ENCODE measurements around the gene AMIGO3. TPM values are rescaled to one million over a fixed set of nuclear protein-coding genes. Genes with fewer than 3 reads are reported as not detected.

AMIGO3 gene
- total and polyA plus RNA-seq, 2 of the 8 experiments (the other 6 are each of a cell fraction or from before 2014, with no cell fraction given), result 1.6 to 8.8 TPM

GRCh38 chr3:49701388-49702077 lies 18.0 kb downstream of the AMIGO3 start:
- Histone ChIP-seq H3K23me2 (ENCODE audit: low read depth, low read length) (no peaks in the 10 kb centered on the region), H2BK5ac (ENCODE audit: low read depth, low read length) (peak overlapping the region; percentile 35), H3K14ac (ENCODE audit: insufficient read length) (no peak overlapping the region), H4K20me1 (replicated peaks in 1 of 2; ENCODE audit: control insufficient read depth in 1 of 2, insufficient read depth in 2 of 2, low read length in 2 of 2) (peaks cover 8 to 15% of the 10 kb centered on the region in 2 experiments), H3K79me2 (ENCODE audit: control insufficient read depth in 1 of 2, insufficient read depth in 2 of 2, low read length in 2 of 2) (no peaks in the 10 kb centered on the region), H3K27me3 (replicated peaks in 1 of 4; ENCODE audit: control insufficient read depth in 3 of 4, extremely low read depth in 1 of 4, insufficient read depth in 3 of 4, low read length in 3 of 4) (no peaks in the 10 kb centered on the region), H3K56ac (replicated peaks; ENCODE audit: insufficient read length, low read depth, low read length) (no peak overlapping the region), H3K36me3 (ENCODE audit: control insufficient read depth in 2 of 4, insufficient read depth in 4 of 4, low read length in 3 of 4) (peaks cover 4 to 5% (median 5%) of the 10 kb centered on the region in 4 experiments; a peak in 5 of 8 replicates), H3K4me3 (ENCODE audit: extremely low read depth in 1 of 4, insufficient read depth in 2 of 4, low read depth in 3 of 4, low read length in 4 of 4) (no peak overlapping the region), H3K9ac (replicated peaks in 1 of 4; ENCODE audit: extremely low read depth in 1 of 4, low read depth in 3 of 4, low read length in 3 of 4) (0 out of 7 replicates have a peak overlapping the region, but pooled peaks of 1 of the 4 experiments have one; percentile 2), H3K23ac (ENCODE audit: insufficient read length) (no peak overlapping the region), H3K4me1 (replicated peaks in 1 of 4; ENCODE audit: control insufficient read depth in 3 of 4, insufficient read depth in 4 of 4, low read length in 3 of 4) (peaks cover 0 to 9% (median 5%) of the 10 kb centered on the region in 4 experiments; a peak in 5 of 7 replicates), H3K9me3 (ENCODE audit: insufficient read depth in 2 of 2, low read depth in 1 of 2, low read length in 1 of 2) (no peaks in the 10 kb centered on the region), H2BK15ac (ENCODE audit: low read length) (0 out of 2 replicates have a peak overlapping the region, but pooled peaks have one; percentile 1), H2AFZ (ENCODE audit: low read length) (no peak overlapping the region), H2BK120ac (replicated peaks; ENCODE audit: low read depth, low read length) (no peak overlapping the region), H4K91ac (replicated peaks; ENCODE audit: insufficient read length, low read length) (no peak overlapping the region), H4K8ac (ENCODE audit: extremely low read depth, insufficient read depth, low read length) (no peak overlapping the region), H2BK20ac (ENCODE audit: low read length) (no peak overlapping the region), H3K79me1 (ENCODE audit: low read depth, low read length) (no peaks in the 10 kb centered on the region), H3K4me2 (ENCODE audit: insufficient read depth in 1 of 2, low read depth in 2 of 2, low read length in 2 of 2) (no peak overlapping the region; a peak in 1 of 4 replicates), H2AK5ac (ENCODE audit: low read depth, low read length) (no peak overlapping the region), H3K27ac (ENCODE audit: low read depth, low read length) (no peak overlapping the region), H3K4ac (replicated peaks; ENCODE audit: insufficient read length, low read depth, low read length) (no peak overlapping the region), H3K18ac (ENCODE audit: extremely low read depth, low read length) (no peak overlapping the region; the same call in 1 of the 2 replicates), H4K5ac (ENCODE audit: insufficient read length, low read depth, low read length) (no peak overlapping the region), H2BK12ac (ENCODE audit: low read depth, low read length) (peak overlapping the region; percentile 75; the same call in 1 of the 2 replicates)
- peak in 1 of 2 experiments; percentile 86 for DNase-seq (ENCODE audit: low read depth in 1 of 2, low spot score in 2 of 2)
- CTCF ChIA-PET (ENCODE audit: partially characterized antibody), result interaction anchor here (0.5 to 9.7 kb wide), 65 partner anchors 10 to 563 kb away, joined by 3 to 127 read pairs (median 4); partner anchors contain the start of genes AMIGO3, INKA1, MST1 and MST1R
- POLR2A ChIA-PET (ENCODE audit: partially characterized antibody), result interaction anchor here (0.6 to 5.7 kb wide), 12 partner anchors 10 to 272 kb away, joined by 3 to 57 read pairs (median 3); partner anchors contain the start of genes AMIGO3, NICN1 and RBM6
- no peak for FAIRE-seq
- WGBS, 2 experiments (ENCODE audit: extremely low coverage in 1 of 2, insufficient coverage in 1 of 2, insufficient read length in 1 of 2, insufficient replicate concordance in 2 of 2, low coverage in 1 of 2, low lambda C conversion rate in 2 of 2, missing lambda C conversion rate in 1 of 2), result 87% methylated on average over 21 of the region's 21 CpGs; no CpG with 5 or more reads in 1 of the 2 experiments
- TF ChIP-seq TEAD4 (IDR thresholded peaks at IDR 0.05; ENCODE audit: low read depth, low read length) (peak; percentile 89), HDAC2 (IDR thresholded peaks at IDR 0.05; ENCODE audit: borderline replicate concordance in 1 of 2, low read depth in 2 of 2, low read length in 2 of 2) (no peak), CTCF (IDR thresholded peaks at IDR 0.05; ENCODE audit: control extremely low read depth in 1 of 3, insufficient read depth in 1 of 3, low read depth in 1 of 3, low read length in 3 of 3) (peak in 2 of 3 experiments; percentile 82 to 83; a peak in 3 of 4 replicates), RAD21 (IDR thresholded peaks at IDR 0.05 in 1 of 2, conservative IDR thresholded peaks at IDR 0.05 in 1 of 2; ENCODE audit: low read depth in 2 of 2, low read length in 2 of 2) (peak; percentile 42 to 62), CTBP2 (IDR thresholded peaks at IDR 0.05; ENCODE audit: borderline replicate concordance, insufficient read depth, insufficient read length, low read length) (no peak), RBBP5 (IDR thresholded peaks at IDR 0.05; ENCODE audit: borderline replicate concordance, low read depth, low read length) (no peak), EZH2 (IDR thresholded peaks at IDR 0.05; ENCODE audit: low read depth, low read length, severe bottlenecking) (no peak)
